ENCODE data around the gene UBR4. TPM values are rescaled to one million over a fixed set of nuclear protein-coding genes. Genes with fewer than 3 reads are reported as not detected.

Gene UBR4
- polyA plus RNA-seq, 4 donors: 111 to 132 (median 118) TPM

- no peak for DNase-seq (ENCODE audit: low read depth in 4 of 4, low spot score in 3 of 4)
These were observed 147.6 kb downstream of the UBR4 start for GRCh38 chr1:19062258-19063029.

DNA sequence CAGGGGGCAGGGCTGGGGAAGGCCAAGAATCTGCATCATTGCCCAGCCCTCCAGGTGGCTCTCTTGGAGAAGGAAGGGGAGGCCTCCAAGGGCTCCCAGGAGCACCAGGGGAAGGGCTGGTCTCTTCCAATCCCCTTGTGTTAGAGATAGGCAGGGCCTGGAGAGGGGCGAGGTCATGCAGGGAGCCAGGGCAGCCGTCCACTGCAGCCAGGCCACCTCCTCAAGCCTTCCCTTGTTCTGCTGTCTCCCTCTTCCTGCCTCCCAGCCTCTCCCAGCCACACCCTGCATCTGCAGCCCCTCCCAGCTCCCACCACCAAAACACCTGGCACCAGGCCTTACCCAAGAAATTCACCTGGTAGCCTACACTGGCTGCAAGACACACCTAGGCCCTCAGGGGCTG lies 148.3 kb downstream of the UBR4 start:
- no peak for DNase-seq (ENCODE audit: low read depth in 4 of 4, low spot score in 3 of 4)

DNA sequence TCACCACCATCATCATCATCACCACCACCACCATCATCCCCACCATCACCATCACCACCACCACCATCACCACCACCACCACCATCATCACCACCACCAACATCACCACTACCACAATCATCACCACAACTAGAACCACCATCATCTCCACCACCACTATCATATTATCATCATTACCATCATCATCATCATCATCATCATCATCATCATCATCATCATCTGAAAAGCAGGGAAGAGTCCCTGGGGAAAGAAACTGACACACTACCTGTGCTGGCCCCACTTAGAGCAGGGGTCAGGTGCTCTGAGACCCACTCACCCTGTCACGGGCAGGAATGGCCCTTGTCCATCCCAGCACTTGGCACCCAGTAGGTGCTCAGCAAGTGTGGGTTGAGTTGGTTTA lies 148.7 kb downstream of the UBR4 start:
- no peak for DNase-seq (ENCODE audit: low read depth in 4 of 4, low spot score in 3 of 4)

DNA sequence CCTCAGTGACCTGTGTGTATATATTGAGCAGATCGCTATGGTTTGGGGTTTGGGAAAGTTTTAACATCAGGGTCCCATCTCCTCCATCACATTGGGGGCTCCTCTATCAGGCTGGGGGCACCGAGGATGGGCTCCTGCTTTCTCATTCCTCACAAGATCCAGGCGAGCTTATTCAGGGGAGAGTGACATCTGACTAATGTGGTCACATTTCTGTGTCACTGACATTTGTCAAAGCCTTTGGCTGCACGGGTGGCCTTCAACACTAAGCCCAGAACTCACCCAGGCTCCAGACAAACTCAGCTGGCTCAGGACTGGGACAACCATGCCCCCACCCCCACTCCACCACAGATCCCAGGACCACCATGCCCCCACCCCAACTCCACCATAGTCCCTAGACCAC lies 150.3 kb downstream of the UBR4 start:
- DNase-seq (ENCODE audit: low read depth in 4 of 4, low spot score in 3 of 4): no peak

DNA sequence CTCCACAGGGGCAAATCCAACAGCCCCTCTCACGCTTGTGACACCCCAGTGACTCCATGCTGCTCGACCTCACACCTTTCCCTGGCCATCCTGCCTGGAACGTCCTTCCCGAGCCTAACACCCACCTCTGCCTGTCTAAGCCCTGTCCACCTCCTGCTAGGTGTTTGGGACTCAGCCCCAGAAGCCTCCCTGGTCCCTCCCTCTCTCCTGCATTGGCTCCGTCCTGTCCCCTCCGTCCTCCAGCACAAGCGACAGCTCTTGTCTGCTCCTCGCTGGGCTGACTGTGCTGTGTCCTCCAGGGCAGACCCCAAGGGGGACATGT lies 151.6 kb downstream of the UBR4 start:
- DNase-seq (ENCODE audit: low read depth in 4 of 4, low spot score in 3 of 4): no peak

DNA sequence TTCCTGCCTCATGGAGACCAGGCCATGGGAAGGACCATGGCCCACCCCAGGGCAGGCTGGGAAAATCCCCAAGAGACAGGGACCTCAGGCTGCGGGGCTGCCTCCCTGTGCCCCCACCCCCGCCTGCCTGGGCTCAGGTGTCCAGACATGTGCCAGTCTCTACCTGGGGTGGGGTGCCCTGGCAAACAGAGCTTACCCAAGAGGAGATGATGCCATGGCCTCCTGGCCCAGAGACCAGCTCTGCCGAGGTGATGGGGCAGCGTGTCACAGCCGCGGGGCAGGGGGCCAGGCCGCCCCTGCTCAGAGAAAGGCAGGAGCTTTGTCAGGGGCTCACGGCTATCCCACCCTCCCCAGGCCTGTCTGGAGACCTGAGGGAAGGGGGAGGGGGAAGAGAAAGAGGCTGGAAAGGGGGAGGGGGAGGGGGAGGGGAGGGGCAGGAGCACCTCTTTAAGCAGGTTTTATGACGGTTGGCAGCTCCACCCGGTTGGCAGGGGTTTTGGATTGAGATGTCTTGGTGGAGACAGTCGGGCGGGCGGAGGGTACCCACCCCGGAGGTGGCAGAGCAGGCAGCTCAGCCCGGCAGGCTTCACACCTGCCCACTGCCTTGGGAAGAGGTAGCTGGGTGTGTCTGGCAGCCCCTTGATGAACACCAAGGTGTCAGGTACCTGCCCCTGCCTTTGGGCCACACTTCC lies 152.1 kb downstream of the UBR4 start:
- no peak for DNase-seq (ENCODE audit: low read depth in 4 of 4, low spot score in 3 of 4)

DNA sequence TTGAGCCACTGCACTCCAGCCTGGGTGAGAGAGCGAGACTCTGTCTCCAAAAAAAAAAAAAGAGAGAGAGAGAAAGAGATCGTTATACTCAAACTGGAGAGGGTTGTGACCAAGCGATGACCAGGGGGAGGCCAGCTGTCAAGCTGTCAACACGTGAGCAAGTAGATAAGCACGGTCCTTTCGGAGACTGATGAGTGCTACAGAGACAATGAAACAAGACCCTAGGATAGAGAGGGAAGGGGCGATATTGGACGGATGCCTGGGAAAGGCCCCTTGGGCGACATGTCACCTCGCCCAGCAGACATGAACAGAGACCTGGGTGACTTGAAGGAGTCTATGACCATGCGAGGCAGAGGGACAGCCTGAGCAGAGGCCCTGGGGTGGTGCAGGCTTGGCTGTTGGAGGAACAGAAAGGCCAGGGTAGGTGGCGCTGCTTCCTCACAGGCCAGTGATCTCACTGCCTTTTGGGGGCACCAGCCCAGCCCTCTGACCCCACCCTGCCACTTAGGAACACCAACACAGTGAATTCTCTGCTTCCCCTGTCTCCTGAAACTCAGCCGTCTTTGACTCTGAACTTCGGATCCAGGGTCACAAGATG lies 152.8 kb downstream of the UBR4 start:
- DNase-seq (ENCODE audit: low read depth in 4 of 4, low spot score in 3 of 4): no peak

DNA sequence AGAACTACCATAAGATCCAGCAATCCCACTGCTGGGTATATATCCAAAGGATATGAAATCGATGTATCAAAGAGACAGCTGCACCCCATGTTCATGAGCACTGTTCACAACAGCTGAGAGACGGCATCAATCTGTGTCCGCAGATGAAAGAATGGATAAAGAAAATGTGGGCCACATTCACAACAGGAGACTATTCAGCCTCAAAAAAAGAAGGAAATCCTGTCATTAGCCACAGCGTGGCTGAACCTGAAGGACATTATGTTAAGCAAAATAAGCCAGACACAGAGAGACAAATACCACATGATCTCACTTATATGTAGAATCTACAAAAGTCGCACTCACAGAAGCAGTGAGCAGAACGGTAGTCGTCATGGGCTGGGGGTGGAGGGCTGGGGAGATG lies 154.4 kb downstream of the UBR4 start:
- no peak for DNase-seq (ENCODE audit: low read depth in 4 of 4, low spot score in 3 of 4)

DNA sequence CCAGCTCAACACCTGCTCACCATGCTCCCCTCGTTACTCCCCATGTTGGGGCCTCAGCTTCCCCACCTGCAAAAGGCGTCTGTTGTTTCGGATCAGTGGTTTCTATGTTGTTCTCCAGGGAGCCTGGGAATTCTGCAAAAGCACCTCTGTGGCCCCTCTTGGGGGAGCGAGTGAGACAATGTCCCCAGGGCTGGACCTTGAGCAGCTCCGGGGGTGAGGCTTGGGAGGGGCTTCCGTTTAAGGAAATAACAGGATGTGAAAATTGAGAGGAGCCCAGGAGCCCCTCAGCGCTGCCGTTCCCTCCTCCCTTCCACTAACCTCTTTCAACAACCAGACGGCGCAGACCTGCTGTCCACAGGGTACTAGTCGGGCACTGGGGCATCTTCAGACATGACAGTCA lies 155.1 kb downstream of the UBR4 start:
- no peak for DNase-seq (ENCODE audit: low read depth in 4 of 4, low spot score in 3 of 4)

DNA sequence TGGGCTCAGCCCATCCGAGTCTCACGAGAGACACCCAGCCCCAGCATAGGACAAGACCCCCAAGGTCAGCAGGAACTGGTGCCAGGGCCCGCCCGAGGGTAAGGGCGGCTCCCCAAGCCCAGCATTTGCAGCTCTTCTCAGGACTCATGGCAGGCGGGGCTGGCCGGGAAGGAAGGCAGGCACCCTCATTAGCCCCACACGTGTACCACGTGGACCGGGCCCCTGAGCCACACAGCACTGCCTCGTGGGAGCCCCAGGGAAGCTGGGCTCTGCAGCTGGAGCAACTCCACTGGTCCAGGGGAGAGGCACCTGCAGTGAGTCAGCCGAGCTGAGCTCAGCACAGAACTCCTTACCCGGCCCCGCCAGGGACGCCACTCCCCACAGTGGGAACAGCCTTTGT lies 155.8 kb downstream of the UBR4 start:
- no peak for DNase-seq (ENCODE audit: low read depth in 4 of 4, low spot score in 3 of 4)

DNA sequence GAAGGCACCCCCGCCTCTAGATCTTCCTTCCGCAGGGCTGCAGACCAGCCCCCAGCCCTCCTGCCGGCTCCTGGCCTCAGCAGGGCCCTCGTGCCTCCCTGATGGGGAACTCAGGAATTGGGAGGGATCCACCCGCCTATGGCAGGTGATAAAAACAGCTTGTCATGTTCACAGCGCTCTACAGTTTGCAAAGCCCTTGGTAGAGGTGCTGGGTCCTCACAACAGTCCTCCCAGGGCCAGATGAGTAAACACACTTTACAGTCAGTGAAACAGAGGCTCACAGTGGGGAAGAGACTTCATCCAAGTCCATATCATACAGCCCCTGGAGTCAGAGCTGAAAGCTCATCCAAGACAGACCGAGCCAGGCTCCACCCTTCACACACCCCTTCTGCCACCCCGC lies 156.6 kb downstream of the UBR4 start:
- DNase-seq (ENCODE audit: low read depth in 4 of 4, low spot score in 3 of 4): no peak

DNA sequence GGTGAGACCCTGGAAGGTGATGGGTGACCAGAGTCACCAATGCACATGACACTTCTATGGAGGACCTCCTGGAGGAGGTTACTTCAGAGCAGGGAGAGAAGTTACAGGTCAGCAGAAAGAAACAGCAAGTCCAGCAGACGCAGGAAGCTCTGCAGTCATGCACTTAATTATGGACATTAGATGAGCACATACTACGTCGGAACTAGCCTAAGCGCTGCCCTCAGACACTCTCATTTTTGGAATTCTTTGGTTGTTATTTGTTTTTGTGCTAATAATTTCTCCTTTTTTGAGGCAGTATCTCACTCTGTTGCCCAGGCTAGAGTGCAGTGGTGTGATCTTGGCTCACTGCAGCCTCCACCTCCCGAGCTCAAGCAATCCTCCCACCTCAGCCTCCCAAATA lies 160.3 kb downstream of the UBR4 start:
- no peak for DNase-seq (ENCODE audit: low read depth in 4 of 4, low spot score in 3 of 4)

DNA sequence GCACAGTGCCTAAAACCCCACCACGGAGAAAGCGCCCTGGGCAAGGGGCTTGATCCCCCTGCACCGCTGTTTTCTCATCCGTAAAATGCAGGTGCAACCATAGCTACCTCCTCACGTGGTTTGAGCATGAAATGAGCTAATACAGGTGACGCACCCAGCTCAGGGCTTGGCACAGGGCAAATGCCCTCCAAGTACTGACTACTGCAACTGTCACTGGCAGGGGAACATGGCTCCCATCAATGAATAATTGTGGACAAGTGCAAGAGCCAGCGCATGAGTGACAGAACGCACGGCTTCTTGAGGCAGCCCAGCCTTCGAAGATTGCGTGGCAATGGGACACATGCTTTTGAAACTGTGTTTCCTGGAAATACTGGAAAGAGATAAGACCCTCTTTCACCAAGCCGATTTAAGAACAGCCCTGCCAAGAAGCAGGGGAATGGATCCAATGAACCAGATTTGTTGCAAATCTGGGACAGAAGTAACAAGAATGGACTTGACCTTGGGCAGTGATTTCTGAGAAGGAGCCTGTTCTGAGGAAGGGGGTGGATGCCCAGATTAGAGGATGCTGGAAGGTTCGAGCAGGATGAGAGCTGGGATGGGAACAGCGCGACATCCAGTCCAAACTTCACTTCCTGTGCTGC lies 160.8 kb downstream of the UBR4 start:
- DNase-seq (ENCODE audit: low read depth in 4 of 4, low spot score in 3 of 4): no peak

DNA sequence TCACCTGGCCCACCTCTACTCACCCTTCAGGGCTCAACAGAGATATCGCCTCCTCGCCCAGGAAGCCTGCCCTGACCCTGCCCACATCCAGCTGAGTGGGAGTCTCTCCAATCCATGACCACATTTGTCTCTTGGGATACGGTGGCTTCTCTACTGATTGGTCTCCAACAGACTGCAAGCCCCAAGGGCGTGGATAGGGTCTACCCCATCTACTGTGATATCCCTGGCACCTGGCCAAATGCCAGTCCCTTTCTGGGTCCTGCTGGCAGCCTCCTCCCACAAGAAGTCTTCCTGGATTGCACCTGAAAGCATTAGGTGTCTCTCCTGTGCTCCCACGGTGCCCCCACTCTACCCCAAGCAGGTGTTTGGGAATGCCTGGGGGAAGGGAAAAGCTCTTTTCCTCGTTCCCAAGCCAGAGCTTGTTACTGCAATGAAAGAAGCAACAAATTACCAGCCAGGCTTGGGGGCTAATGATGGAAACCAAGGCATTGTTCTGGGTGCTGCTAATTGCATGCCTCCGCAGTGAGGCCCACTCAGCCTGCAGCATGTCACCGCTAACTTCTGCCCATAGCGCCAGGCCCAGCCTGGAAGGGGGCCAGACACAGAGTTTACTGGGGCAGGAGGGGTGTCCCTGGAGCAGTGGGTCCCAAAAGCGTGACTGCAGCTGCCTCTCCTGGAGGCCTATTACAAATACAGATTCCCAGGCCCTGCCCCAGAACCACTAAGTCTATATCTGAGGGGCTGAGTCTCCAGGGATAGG lies 162.9 kb downstream of the UBR4 start:
- no peak for DNase-seq (ENCODE audit: low read depth in 4 of 4, low spot score in 3 of 4)

DNA sequence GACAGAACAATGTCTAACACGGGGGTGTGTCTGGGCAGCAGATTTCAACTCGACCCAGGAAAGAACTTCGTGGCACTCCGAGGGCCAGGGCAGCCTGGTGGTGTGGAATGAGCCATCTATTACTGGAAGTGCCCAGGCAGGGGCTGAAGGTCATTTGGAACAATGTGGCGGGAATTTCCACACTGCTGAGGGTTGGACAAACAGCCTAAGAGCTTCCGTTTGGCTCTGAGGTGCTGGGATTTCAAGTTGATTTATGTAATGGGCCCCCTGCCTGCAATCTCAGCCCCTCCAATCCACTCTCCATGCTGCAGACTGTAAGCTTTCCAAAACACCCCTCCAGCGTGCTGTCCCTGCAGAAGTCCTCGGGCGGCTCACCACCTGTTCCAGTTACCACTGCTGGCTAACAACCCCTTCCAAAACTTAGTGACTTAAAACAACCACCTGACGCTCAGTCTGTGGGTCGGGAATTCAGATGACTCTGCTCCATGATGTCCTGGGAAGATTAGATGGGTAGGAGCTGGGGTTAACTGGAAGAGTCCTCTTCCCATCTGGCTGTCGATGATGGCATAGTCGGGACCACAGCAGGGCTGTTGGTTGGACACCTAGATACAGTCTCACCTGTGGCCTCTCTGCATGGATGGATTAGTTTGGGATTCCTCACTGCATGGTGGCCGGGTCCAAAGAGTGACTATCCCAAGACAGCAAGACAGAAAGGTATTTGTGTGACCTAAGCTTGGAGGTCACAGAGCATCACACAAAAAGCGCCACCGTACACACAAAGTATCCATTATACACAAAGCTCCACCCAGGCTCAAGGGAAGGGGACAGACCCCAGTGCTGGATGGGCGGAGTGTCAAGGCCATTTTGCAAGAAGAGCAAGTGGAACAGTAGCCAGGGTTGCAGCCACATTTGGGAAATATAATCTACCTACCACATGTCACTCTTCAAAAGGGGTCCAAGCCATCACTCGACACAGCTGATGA lies 163.9 kb downstream of the UBR4 start:
- DNase-seq (ENCODE audit: low read depth in 4 of 4, low spot score in 3 of 4): no peak

- no peak for DNase-seq (ENCODE audit: low read depth in 4 of 4, low spot score in 3 of 4)
These were observed 164.9 kb downstream of the UBR4 start for GRCh38 chr1:19044975-19045831.

- DNase-seq (ENCODE audit: low read depth in 4 of 4, low spot score in 3 of 4): no peak
These were observed 165.6 kb downstream of the UBR4 start for GRCh38 chr1:19044471-19044870.

- no peak for DNase-seq (ENCODE audit: low read depth in 4 of 4, low spot score in 3 of 4)
These were observed 166.3 kb downstream of the UBR4 start for GRCh38 chr1:19043579-19044443.
